NCI-H1694 (cell line): ENCODE data around the gene ALCAM.
"Not testable (repeated sequence)": the region's sequence is repeated elsewhere in the genome, so short reads cannot be mapped to it uniquely, and the experiment has no call there.

Experiments
- DNase-seq: peaks from one replicate; lab custom pipeline; 2025; lab: John Stamatoyannopoulos, UW

Gene ALCAM

GRCh38 chr3:105389759-105390158 lies 23.1 kb downstream of the ALCAM start:
- not testable (repeated sequence) for DNase-seq

GRCh38 chr3:105392598-105392997 lies 25.9 kb downstream of the ALCAM start:
- not testable (repeated sequence) for DNase-seq

- DNase-seq, result no peak
These were observed 27.5 kb downstream of the ALCAM start for GRCh38 chr3:105394177-105394576.

GRCh38 chr3:105397974-105398373 lies 31.3 kb downstream of the ALCAM start:
- DNase-seq, result no peak

GRCh38 chr3:105398437-105398836 lies 31.7 kb downstream of the ALCAM start:
- no peak for DNase-seq

- DNase-seq, result no peak
These were observed 32.4 kb downstream of the ALCAM start for GRCh38 chr3:105399062-105399461.

- no peak for DNase-seq
These were observed 32.9 kb downstream of the ALCAM start for GRCh38 chr3:105399611-105400010.

GRCh38 chr3:105401254-105401653 lies 34.5 kb downstream of the ALCAM start:
- DNase-seq, result no peak

GRCh38 chr3:105401691-105402149 lies 35.0 kb downstream of the ALCAM start:
- DNase-seq, result no peak

- DNase-seq, result no peak
These were observed 35.6 kb downstream of the ALCAM start for GRCh38 chr3:105402287-105402801.

GRCh38 chr3:105403034-105403433 lies 36.3 kb downstream of the ALCAM start:
- not testable (repeated sequence) for DNase-seq

- DNase-seq, result no peak
These were observed 39.6 kb downstream of the ALCAM start for GRCh38 chr3:105406268-105406667.

- no peak for DNase-seq
These were observed 42.7 kb downstream of the ALCAM start for GRCh38 chr3:105409364-105409763.

- no peak for DNase-seq
These were observed 46.7 kb downstream of the ALCAM start for GRCh38 chr3:105413343-105413887.

- DNase-seq, result no peak
These were observed 48.1 kb downstream of the ALCAM start for GRCh38 chr3:105414841-105415240.

GRCh38 chr3:105415951-105416350 lies 49.2 kb downstream of the ALCAM start:
- DNase-seq, result no peak

GRCh38 chr3:105417525-105418289 lies 51.0 kb downstream of the ALCAM start:
- DNase-seq, result no peak

- DNase-seq, result no peak
These were observed 55.9 kb downstream of the ALCAM start for GRCh38 chr3:105422645-105423044.

GRCh38 chr3:105423397-105423796 lies 56.7 kb downstream of the ALCAM start:
- DNase-seq, result no peak

GRCh38 chr3:105424412-105425152 lies 57.9 kb downstream of the ALCAM start:
- DNase-seq, result no peak

GRCh38 chr3:105425153-105425502 lies 58.4 kb downstream of the ALCAM start:
- DNase-seq, result no peak

GRCh38 chr3:105427332-105427731 lies 60.6 kb downstream of the ALCAM start:
- no peak for DNase-seq
